Motor neuron (in vitro differentiated cells): ENCODE data around the gene IGSF21. TPM values are rescaled to one million over a fixed set of nuclear protein-coding genes. Genes with fewer than 3 reads are reported as not detected.

Experiments used
- ATAC-seq, 8 experiments: fragments of 200-7000 bp; cut with Tn5 transposase; replicated peaks in 6 of 8; 2 replicates each; pipeline ENCODE4 v1.8.0; 2021; ENCODE audit warnings: mild to moderate bottlenecking in 8 of 8, moderate library complexity in 8 of 8
- H3K27ac ChIP-seq, 2 donors: fragments of 250-450 bp; sonication (Bioruptor Pico); 2 replicates each; pipeline ENCODE4 v1.9.0; 2021; ENCODE audit warnings: antibody characterized with exemption in 2 of 2, mild to moderate bottlenecking in 2 of 2, moderate library complexity in 1 of 2
- H3K4me1 ChIP-seq, 2 donors: fragments of 250-450 bp; sonication (Bioruptor Pico); replicated peaks in 1 of 2; 2 replicates each; pipeline ENCODE4 v1.6.1; 2021; ENCODE audit warnings: antibody characterized with exemption in 2 of 2, mild to moderate bottlenecking in 2 of 2, moderate library complexity in 1 of 2
- H3K4me3 ChIP-seq, 5 donors: fragments of 250-450 bp; sonication (Bioruptor Pico); 2 replicates each; pipeline ENCODE4 v1.9.0; 2021; ENCODE audit warnings: antibody characterized with exemption in 5 of 5, mild to moderate bottlenecking in 5 of 5, moderate library complexity in 4 of 5
- WGBS, 10 experiments: fragments of 450-650 bp; shearing (Covaris generic); methylation state at CpG; one replicate each; pipeline ENCODE4 v1.0.0; 2022; 5-methylcytosine and 5-hydroxymethylcytosine counted together
- in situ Hi-C, 9 experiments: fragments of 400-800 bp; cut with MboI; loops; one replicate each; pipeline ENCODE4 v1.15.0; 2021; ENCODE audit warnings: low sequenced_read_pairs in 9 of 9, low pct_unique_long_range_greater_than_20kb in 2 of 9; ENCODE audit not compliant: unreplicated experiment in 9 of 9
- total RNA-seq, 8 experiments: library from RNA; unstranded; fragments of 300-600 nt; gene quantifications; 2 replicates each; pipeline versions ENCODE4 v1.2.3 to v1.2.4, GENCODE V29; 2022

Gene IGSF21
- total RNA-seq, 8 experiments from 2014 or later: 0.36 to 74.2 (median 5.4) TPM

- Histone ChIP-seq H3K27ac (no peak overlapping the region), H3K4me3 (no peak overlapping the region), H3K4me1 (peaks cover 12 to 13% of the 10 kb centered on the region in 2 donors)
- WGBS, 10 experiments: 27 to 94% (median 82%) methylated on average over 2 to 15 of the region's 15 CpGs
- ATAC-seq: peak in 3 of 8 experiments; percentile 26 to 49 (median 37)
- in situ Hi-C loops: no loop called here
Observed at GRCh38 chr1:18422076-18422777, 314.6 kb downstream of the IGSF21 start.

GRCh38 chr1:18422954-18423353 is 315.4 kb downstream of the IGSF21 start:
- 11 to 100% (median 78%) methylated on average over 1 to 5 of the region's 5 CpGs; no CpG with 5 or more reads in 1 of the 10 experiments for WGBS, 10 experiments
- ATAC-seq: no peak
- in situ Hi-C loops: no loop called here
- Histone ChIP-seq H3K27ac (no peak overlapping the region), H3K4me1 (peaks cover 10 to 12% of the 10 kb centered on the region in 2 donors), H3K4me3 (no peak overlapping the region)

- Histone ChIP-seq H3K27ac (no peak overlapping the region), H3K4me1 (no peaks in the 10 kb centered on the region), H3K4me3 (no peak overlapping the region)
- ATAC-seq: no peak
- in situ Hi-C loops: no loop called here
- WGBS, 10 experiments: 0 to 100% (median 57%) methylated on average over 1 of the region's 1 CpG; no CpG with 5 or more reads in 2 of the 10 experiments
Observed at GRCh38 chr1:18426580-18426979, 319.0 kb downstream of the IGSF21 start.
